Liver (tissue), 2 donors: Measurements from ENCODE around the gene DCST2.

Experiments used
- TF ChIP-seq, protein P1 (sequence below): fragments of 150-350 bp; IDR thresholded peaks from 2 replicates; pipeline ENCODE4 v1.5.1; 2017; ENCODE audit warnings: improper control_type of control experiment, low read depth, low read length; ENCODE audit not compliant: missing input control
- TF ChIP-seq, protein P2 (sequence below): IDR thresholded peaks from 2 replicates; pipeline ENCODE4 v1.6.1; 2016; ENCODE audit warnings: antibody characterized with exemption
- donor health status: healthy.

DNA sequence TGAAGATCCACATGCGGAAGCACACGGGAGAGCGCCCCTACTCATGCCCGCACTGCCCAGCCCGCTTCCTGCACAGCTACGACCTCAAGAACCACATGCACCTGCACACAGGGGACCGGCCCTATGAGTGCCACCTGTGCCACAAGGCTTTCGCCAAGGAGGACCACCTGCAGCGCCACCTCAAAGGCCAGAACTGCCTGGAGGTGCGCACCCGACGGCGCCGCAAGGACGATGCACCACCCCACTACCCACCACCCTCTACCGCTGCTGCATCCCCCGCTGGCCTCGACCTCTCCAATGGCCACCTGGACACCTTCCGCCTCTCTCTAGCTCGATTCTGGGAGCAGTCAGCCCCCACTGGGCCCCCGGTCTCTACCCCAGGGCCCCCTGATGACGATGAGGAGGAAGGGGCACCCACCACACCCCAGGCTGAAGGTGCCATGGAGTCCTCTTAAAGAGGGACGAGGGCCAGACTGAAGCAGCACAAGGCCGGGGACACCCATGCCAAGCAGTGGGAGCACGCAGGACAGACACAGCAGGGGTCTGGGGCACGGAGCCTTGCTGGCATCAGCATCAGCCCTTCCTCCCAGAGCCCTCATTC lies 17.2 kb downstream of the DCST2 start:
- TF ChIP-seq, protein P1, sequence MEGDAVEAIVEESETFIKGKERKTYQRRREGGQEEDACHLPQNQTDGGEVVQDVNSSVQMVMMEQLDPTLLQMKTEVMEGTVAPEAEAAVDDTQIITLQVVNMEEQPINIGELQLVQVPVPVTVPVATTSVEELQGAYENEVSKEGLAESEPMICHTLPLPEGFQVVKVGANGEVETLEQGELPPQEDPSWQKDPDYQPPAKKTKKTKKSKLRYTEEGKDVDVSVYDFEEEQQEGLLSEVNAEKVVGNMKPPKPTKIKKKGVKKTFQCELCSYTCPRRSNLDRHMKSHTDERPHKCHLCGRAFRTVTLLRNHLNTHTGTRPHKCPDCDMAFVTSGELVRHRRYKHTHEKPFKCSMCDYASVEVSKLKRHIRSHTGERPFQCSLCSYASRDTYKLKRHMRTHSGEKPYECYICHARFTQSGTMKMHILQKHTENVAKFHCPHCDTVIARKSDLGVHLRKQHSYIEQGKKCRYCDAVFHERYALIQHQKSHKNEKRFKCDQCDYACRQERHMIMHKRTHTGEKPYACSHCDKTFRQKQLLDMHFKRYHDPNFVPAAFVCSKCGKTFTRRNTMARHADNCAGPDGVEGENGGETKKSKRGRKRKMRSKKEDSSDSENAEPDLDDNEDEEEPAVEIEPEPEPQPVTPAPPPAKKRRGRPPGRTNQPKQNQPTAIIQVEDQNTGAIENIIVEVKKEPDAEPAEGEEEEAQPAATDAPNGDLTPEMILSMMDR = no peak
- TF ChIP-seq, protein P2, sequence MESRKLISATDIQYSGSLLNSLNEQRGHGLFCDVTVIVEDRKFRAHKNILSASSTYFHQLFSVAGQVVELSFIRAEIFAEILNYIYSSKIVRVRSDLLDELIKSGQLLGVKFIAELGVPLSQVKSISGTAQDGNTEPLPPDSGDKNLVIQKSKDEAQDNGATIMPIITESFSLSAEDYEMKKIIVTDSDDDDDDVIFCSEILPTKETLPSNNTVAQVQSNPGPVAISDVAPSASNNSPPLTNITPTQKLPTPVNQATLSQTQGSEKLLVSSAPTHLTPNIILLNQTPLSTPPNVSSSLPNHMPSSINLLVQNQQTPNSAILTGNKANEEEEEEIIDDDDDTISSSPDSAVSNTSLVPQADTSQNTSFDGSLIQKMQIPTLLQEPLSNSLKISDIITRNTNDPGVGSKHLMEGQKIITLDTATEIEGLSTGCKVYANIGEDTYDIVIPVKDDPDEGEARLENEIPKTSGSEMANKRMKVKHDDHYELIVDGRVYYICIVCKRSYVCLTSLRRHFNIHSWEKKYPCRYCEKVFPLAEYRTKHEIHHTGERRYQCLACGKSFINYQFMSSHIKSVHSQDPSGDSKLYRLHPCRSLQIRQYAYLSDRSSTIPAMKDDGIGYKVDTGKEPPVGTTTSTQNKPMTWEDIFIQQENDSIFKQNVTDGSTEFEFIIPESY = no peak
